ENCODE results near the gene NOS1.

Gene NOS1

DNA sequence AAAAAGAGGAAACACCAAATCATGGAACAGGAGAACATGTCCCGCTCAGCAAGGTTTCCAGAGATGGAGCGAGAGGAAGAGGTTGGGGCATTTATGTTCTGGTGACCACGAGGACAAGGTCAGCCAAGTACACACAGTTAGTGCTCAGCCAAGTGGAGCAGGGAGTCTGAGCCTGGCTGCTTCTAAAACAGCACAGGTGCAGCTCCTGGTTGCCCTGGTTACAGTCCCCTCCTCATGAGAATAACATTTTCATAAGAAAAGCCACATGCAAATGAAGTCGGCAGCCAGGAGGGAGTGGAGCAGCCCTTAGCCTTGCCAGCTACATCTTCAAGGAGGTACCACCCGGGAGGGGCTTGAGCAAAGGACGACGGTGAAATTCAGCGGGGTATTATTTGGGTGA lies 81.8 kb downstream of the NOS1 start:
- ChIA-PET CTCF (no interaction called here), POLR2A (no interaction called here)
- Histone ChIP-seq H3K36me3 (ENCODE audit: control insufficient read depth in 4 of 4, insufficient read depth in 4 of 4, low read length in 3 of 4) (no peaks in the 10 kb centered on the region), H3K27me3 (replicated peaks in 2 of 5; ENCODE audit: control insufficient read depth in 4 of 5, insufficient read depth in 5 of 5, low read length in 4 of 5) (peaks cover 0 to 18% (median 1%) of the 10 kb centered on the region in 5 experiments), H3K4me1 (ENCODE audit: control extremely low read depth in 1 of 4, control insufficient read depth in 4 of 4, insufficient read depth in 4 of 4, low read length in 3 of 4) (no peaks in the 10 kb centered on the region), H3K27ac (ENCODE audit: insufficient read depth in 1 of 2, low read depth in 1 of 2, low read length in 2 of 2, poor library complexity in 1 of 2, severe bottlenecking in 2 of 2) (no peak overlapping the region), H3K9me3 (ENCODE audit: control extremely low read depth in 1 of 5, control insufficient read depth in 4 of 5, insufficient read depth in 2 of 5, low read depth in 1 of 5, low read length in 4 of 5) (peaks cover 0 to 3% (median 0%) of the 10 kb centered on the region in 5 experiments), H3K4me3 (ENCODE audit: control insufficient read depth in 1 of 7, extremely low read depth in 1 of 7, insufficient read depth in 4 of 7, low read depth in 2 of 7, low read length in 6 of 7) (no peak overlapping the region)
- 29% methylated on average over 7 of the region's 8 CpGs for WGBS (ENCODE audit: insufficient coverage)
- DNase-seq: no peak

DNA sequence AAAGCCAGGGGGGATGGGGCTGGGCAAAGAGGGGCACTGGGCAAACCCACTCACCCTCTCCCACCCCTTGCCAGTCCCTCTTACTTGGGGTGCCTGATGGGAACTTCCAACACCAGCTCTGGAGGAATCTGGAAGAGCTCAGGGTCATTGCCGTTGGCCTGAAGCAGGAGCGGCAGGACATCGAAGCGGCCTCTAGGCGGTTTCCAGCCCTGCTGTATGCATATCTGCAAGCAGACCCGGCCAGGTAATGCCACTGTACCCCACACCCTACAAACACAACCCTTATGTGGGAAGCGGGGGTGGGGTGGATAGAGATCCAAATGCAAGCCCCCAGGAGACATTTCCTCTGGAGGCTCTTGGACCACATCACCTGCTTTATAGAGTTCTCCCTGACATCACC lies 83.6 kb downstream of the NOS1 start:
- POLR2A ChIA-PET: no interaction called here
- peaks cover 0 to 3% (median 0%) of the 10 kb centered on the region in 5 experiments for H3K9me3 ChIP-seq (ENCODE audit: control extremely low read depth in 1 of 5, control insufficient read depth in 4 of 5, insufficient read depth in 2 of 5, low read depth in 1 of 5, low read length in 4 of 5)
- peaks cover 0 to 22% (median 1%) of the 10 kb centered on the region in 5 experiments for H3K27me3 ChIP-seq (replicated peaks in 2 of 5; ENCODE audit: control insufficient read depth in 4 of 5, insufficient read depth in 5 of 5, low read length in 4 of 5)
- no peaks in the 10 kb centered on the region for H3K36me3 ChIP-seq (ENCODE audit: control insufficient read depth in 4 of 4, insufficient read depth in 4 of 4, low read length in 3 of 4)
- no peak overlapping the region for H3K27ac ChIP-seq (ENCODE audit: insufficient read depth in 1 of 2, low read depth in 1 of 2, low read length in 2 of 2, poor library complexity in 1 of 2, severe bottlenecking in 2 of 2)
- 70% methylated on average over 4 of the region's 7 CpGs for WGBS (ENCODE audit: insufficient coverage)
- no peak for DNase-seq
- H3K4me1 ChIP-seq (ENCODE audit: control extremely low read depth in 1 of 4, control insufficient read depth in 4 of 4, insufficient read depth in 4 of 4, low read length in 3 of 4): no peaks in the 10 kb centered on the region
- CTCF ChIA-PET: no interaction called here
- H3K4me3 ChIP-seq (ENCODE audit: control insufficient read depth in 1 of 7, extremely low read depth in 1 of 7, insufficient read depth in 4 of 7, low read depth in 2 of 7, low read length in 6 of 7): no peak overlapping the region

DNA sequence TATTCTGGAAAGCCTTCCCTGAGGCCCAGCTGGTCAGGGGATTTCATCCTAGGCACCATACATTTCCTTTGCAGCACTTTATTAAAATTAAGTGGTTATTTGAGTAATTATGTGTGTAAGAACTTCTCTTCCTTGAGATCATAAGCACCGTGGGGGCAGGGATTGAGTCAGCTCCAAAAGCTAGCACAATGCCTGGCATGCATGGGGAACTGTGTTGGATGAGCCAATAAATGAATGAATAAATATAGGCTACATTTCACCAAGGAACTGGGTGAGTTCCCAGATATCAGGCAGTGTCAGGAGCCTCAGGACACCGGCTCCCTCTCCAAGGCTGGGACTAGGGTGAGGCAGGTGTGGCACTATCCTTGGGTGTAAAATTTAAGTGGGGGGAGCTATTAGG lies 88.3 kb downstream of the NOS1 start:
- POLR2A ChIA-PET: no interaction called here
- Histone ChIP-seq H3K36me3 (ENCODE audit: control insufficient read depth in 4 of 4, insufficient read depth in 4 of 4, low read length in 3 of 4) (no peaks in the 10 kb centered on the region), H3K9me3 (ENCODE audit: control extremely low read depth in 1 of 5, control insufficient read depth in 4 of 5, insufficient read depth in 2 of 5, low read depth in 1 of 5, low read length in 4 of 5) (peaks cover 0 to 1% (median 0%) of the 10 kb centered on the region in 5 experiments), H3K27me3 (replicated peaks in 2 of 5; ENCODE audit: control insufficient read depth in 4 of 5, insufficient read depth in 5 of 5, low read length in 4 of 5) (peaks cover 0 to 15% (median 2%) of the 10 kb centered on the region in 5 experiments), H3K27ac (ENCODE audit: insufficient read depth in 1 of 2, low read depth in 1 of 2, low read length in 2 of 2, poor library complexity in 1 of 2, severe bottlenecking in 2 of 2) (no peak overlapping the region), H3K4me1 (ENCODE audit: control extremely low read depth in 1 of 4, control insufficient read depth in 4 of 4, insufficient read depth in 4 of 4, low read length in 3 of 4) (no peaks in the 10 kb centered on the region), H3K4me3 (ENCODE audit: control insufficient read depth in 1 of 7, extremely low read depth in 1 of 7, insufficient read depth in 4 of 7, low read depth in 2 of 7, low read length in 6 of 7) (no peak overlapping the region)
- CTCF ChIA-PET: no interaction called here
- WGBS (ENCODE audit: insufficient coverage): no CpG with 5 or more reads among the region's 2 CpGs
- no peak for DNase-seq

DNA sequence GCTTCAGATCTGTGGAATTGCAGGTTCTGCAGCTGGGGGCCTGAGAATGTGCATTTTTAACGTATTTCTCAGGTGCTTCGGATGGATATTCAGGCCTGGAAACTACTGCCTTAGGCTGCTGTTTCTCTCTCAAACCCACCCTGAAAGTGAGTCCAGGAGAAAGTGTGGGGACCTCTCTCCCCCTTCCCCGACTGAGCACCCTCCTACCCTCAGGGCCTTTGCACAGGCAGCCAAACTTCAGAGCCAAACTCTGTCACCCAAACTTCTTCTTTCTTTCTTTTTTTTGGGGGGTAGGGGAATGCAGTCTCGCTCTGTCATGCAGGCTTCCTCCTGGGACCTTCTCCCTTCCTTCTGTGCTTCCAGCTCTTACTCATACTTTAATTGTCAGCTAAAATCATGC lies 88.7 kb downstream of the NOS1 start:
- Histone ChIP-seq H3K9me3 (ENCODE audit: control extremely low read depth in 1 of 5, control insufficient read depth in 4 of 5, insufficient read depth in 2 of 5, low read depth in 1 of 5, low read length in 4 of 5) (peaks cover 0 to 1% (median 0%) of the 10 kb centered on the region in 5 experiments), H3K4me3 (ENCODE audit: control insufficient read depth in 1 of 7, extremely low read depth in 1 of 7, insufficient read depth in 4 of 7, low read depth in 2 of 7, low read length in 6 of 7) (no peak overlapping the region), H3K27ac (ENCODE audit: insufficient read depth in 1 of 2, low read depth in 1 of 2, low read length in 2 of 2, poor library complexity in 1 of 2, severe bottlenecking in 2 of 2) (no peak overlapping the region), H3K36me3 (ENCODE audit: control insufficient read depth in 4 of 4, insufficient read depth in 4 of 4, low read length in 3 of 4) (no peaks in the 10 kb centered on the region), H3K4me1 (ENCODE audit: control extremely low read depth in 1 of 4, control insufficient read depth in 4 of 4, insufficient read depth in 4 of 4, low read length in 3 of 4) (no peaks in the 10 kb centered on the region), H3K27me3 (replicated peaks in 2 of 5; ENCODE audit: control insufficient read depth in 4 of 5, insufficient read depth in 5 of 5, low read length in 4 of 5) (peaks cover 0 to 11% (median 2%) of the 10 kb centered on the region in 5 experiments)
- 96% methylated on average over 4 of the region's 4 CpGs for WGBS (ENCODE audit: insufficient coverage)
- POLR2A ChIA-PET: no interaction called here
- CTCF ChIA-PET: no interaction called here
- DNase-seq: no peak

DNA sequence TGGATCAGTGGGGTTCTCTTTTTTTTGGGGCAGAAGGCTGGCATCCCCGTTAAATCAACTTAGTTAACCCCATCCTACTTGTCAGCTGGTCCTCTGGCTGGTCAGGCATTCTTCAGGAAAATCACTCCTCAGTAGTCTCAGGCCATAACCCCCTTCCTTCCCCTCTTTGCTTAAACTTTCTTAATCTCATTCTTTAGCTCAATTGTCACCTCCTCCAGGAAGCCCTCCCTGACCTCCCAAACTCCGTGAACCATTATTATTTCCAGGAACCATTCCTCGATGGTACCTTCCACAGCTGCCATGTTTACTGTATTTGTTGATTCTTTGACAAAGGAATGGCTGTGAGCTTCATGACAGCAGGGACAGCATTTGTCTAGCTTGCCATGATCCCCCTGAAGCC lies 98.7 kb downstream of the NOS1 start:
- WGBS (ENCODE audit: insufficient coverage): 50% methylated on average over 1 of the region's 3 CpGs
- no peak for DNase-seq
- no peaks in the 10 kb centered on the region for H3K36me3 ChIP-seq (ENCODE audit: control insufficient read depth in 4 of 4, insufficient read depth in 4 of 4, low read length in 3 of 4)
- no peak overlapping the region for H3K4me3 ChIP-seq (ENCODE audit: control insufficient read depth in 1 of 7, extremely low read depth in 1 of 7, insufficient read depth in 4 of 7, low read depth in 2 of 7, low read length in 6 of 7)
- ChIA-PET POLR2A (no interaction called here), CTCF (no interaction called here)
- H3K9me3 ChIP-seq (ENCODE audit: control extremely low read depth in 1 of 5, control insufficient read depth in 4 of 5, insufficient read depth in 2 of 5, low read depth in 1 of 5, low read length in 4 of 5): no peaks in the 10 kb centered on the region
- no peak overlapping the region for H3K27ac ChIP-seq (ENCODE audit: insufficient read depth in 1 of 2, low read depth in 1 of 2, low read length in 2 of 2, poor library complexity in 1 of 2, severe bottlenecking in 2 of 2)
- peaks cover 0 to 3% (median 2%) of the 10 kb centered on the region in 5 experiments for H3K27me3 ChIP-seq (replicated peaks in 2 of 5; ENCODE audit: control insufficient read depth in 4 of 5, insufficient read depth in 5 of 5, low read length in 4 of 5)
- no peaks in the 10 kb centered on the region for H3K4me1 ChIP-seq (ENCODE audit: control extremely low read depth in 1 of 4, control insufficient read depth in 4 of 4, insufficient read depth in 4 of 4, low read length in 3 of 4)

DNA sequence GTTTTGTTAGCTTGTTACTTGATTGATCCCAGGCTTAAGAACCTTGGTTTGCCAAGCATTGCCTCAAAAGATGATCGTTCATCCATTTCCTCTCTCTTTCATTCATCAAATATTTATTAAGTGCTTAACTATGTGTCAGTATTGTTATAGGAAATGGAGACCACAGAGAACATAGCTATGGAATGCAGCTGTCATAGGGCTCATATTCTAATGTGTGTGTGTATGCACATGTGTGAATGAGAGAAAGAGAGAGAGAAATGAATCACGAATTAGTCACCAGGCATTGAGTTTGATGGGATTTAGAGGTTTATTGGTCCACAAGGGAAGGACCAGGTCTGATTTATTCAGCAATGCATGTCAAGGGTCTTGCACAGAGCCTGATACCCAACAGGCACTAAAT lies 100.2 kb downstream of the NOS1 start:
- Histone ChIP-seq H3K9me3 (ENCODE audit: control extremely low read depth in 1 of 5, control insufficient read depth in 4 of 5, insufficient read depth in 2 of 5, low read depth in 1 of 5, low read length in 4 of 5) (no peaks in the 10 kb centered on the region), H3K4me1 (ENCODE audit: control extremely low read depth in 1 of 4, control insufficient read depth in 4 of 4, insufficient read depth in 4 of 4, low read length in 3 of 4) (no peaks in the 10 kb centered on the region), H3K27me3 (replicated peaks in 2 of 5; ENCODE audit: control insufficient read depth in 4 of 5, insufficient read depth in 5 of 5, low read length in 4 of 5) (peaks cover 0 to 3% (median 2%) of the 10 kb centered on the region in 5 experiments), H3K27ac (ENCODE audit: insufficient read depth in 1 of 2, low read depth in 1 of 2, low read length in 2 of 2, poor library complexity in 1 of 2, severe bottlenecking in 2 of 2) (no peak overlapping the region), H3K36me3 (ENCODE audit: control insufficient read depth in 4 of 4, insufficient read depth in 4 of 4, low read length in 3 of 4) (no peaks in the 10 kb centered on the region), H3K4me3 (ENCODE audit: control insufficient read depth in 1 of 7, extremely low read depth in 1 of 7, insufficient read depth in 4 of 7, low read depth in 2 of 7, low read length in 6 of 7) (no peak overlapping the region)
- no CpG with 5 or more reads among the region's 2 CpGs for WGBS (ENCODE audit: insufficient coverage)
- POLR2A ChIA-PET: no interaction called here
- CTCF ChIA-PET: no interaction called here
- DNase-seq: no peak

DNA sequence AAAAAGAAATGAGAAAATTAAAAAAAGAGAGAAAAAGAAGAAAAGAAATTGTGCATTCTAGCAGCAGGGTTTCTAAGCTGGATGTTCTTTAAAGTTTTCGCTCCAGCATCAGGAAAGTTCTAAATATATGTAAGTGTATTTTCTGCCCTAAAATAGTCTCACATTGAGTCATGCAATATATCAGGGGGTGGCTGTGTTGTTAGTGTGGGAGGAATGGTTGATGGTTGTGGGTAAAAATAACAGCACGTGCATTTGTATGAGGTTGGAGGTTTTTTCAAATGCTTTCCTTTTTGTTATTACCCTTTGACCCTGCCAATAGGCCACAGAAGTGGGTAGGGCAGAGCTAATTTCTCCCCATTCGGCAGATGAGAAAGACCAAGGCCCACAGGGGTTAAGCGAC lies 106.0 kb downstream of the NOS1 start:
- Histone ChIP-seq H3K36me3 (ENCODE audit: control insufficient read depth in 4 of 4, insufficient read depth in 4 of 4, low read length in 3 of 4) (no peaks in the 10 kb centered on the region), H3K4me1 (ENCODE audit: control extremely low read depth in 1 of 4, control insufficient read depth in 4 of 4, insufficient read depth in 4 of 4, low read length in 3 of 4) (no peaks in the 10 kb centered on the region), H3K27ac (ENCODE audit: insufficient read depth in 1 of 2, low read depth in 1 of 2, low read length in 2 of 2, poor library complexity in 1 of 2, severe bottlenecking in 2 of 2) (no peak overlapping the region), H3K9me3 (ENCODE audit: control extremely low read depth in 1 of 5, control insufficient read depth in 4 of 5, insufficient read depth in 2 of 5, low read depth in 1 of 5, low read length in 4 of 5) (no peaks in the 10 kb centered on the region), H3K27me3 (replicated peaks in 2 of 5; ENCODE audit: control insufficient read depth in 4 of 5, insufficient read depth in 5 of 5, low read length in 4 of 5) (peaks cover 0 to 3% (median 0%) of the 10 kb centered on the region in 5 experiments), H3K4me3 (ENCODE audit: control insufficient read depth in 1 of 7, extremely low read depth in 1 of 7, insufficient read depth in 4 of 7, low read depth in 2 of 7, low read length in 6 of 7) (no peak overlapping the region)
- DNase-seq: no peak
- WGBS (ENCODE audit: insufficient coverage): 100% methylated on average over 3 of the region's 4 CpGs
- ChIA-PET POLR2A (no interaction called here), CTCF (no interaction called here)

Data from common myeloid progenitor, CD34-positive (primary cell).